GM12873 (cell line): Measurements from ENCODE around the gene LCLAT1.

Source experiments
- CTCF ChIP-seq: IDR thresholded peaks from 2 replicates; pipeline ENCODE4 v1.5.1; 2012; ENCODE audit warnings: low read depth, mild to moderate bottlenecking, moderate library complexity, low read length, control low read depth; ENCODE audit not compliant: insufficient read depth; ENCODE audit errors: missing control alignments

Gene LCLAT1

GRCh38 chr2:30464544-30465170 lies 17.6 kb downstream of the LCLAT1 start:
- TF ChIP-seq CTCF = no peak

- no peak for TF ChIP-seq CTCF
Measured at GRCh38 chr2:30465171-30465545, 18.1 kb downstream of the LCLAT1 start.

GRCh38 chr2:30466216-30466615 lies 19.2 kb downstream of the LCLAT1 start:
- no peak for TF ChIP-seq CTCF

- TF ChIP-seq CTCF = no peak
Measured at GRCh38 chr2:30470426-30470825, 23.4 kb downstream of the LCLAT1 start.

- peak; percentile 22 for TF ChIP-seq CTCF
Measured at GRCh38 chr2:30472326-30472725, 25.3 kb downstream of the LCLAT1 start.

GRCh38 chr2:30475542-30475941 lies 28.5 kb downstream of the LCLAT1 start:
- no peak for TF ChIP-seq CTCF

GRCh38 chr2:30476636-30477035 lies 29.6 kb downstream of the LCLAT1 start:
- TF ChIP-seq CTCF = no peak
